Stimulated activated memory B cell treated with anti-CD40 and anti-IgM and Interleukin-4, amounts not matched to agents 10 μg/mL and 1 μg/mL and 100 μg/mL, for 72 hours (primary cell): ENCODE results near the gene NMT1.

Experiments used
- ATAC-seq: fragments of 150-1000 bp; cut with Tn5 transposase; 2 replicates; pipeline ENCODE4 v1.10.0; 2021
- H3K27ac Mint-ChIP-seq: one replicate; pipeline ENCODE4 v1.8.0; 2022; ENCODE audit warnings: mild to moderate bottlenecking, mixed read lengths
- H3K27me3 Mint-ChIP-seq: one replicate; pipeline ENCODE4 v1.8.0; 2022; ENCODE audit warnings: mixed read lengths
- H3K36me3 Mint-ChIP-seq: one replicate; pipeline ENCODE4 v1.8.0; 2022; ENCODE audit warnings: mixed read lengths
- H3K4me1 Mint-ChIP-seq: one replicate; pipeline ENCODE4 v1.8.0; 2022; ENCODE audit warnings: mixed read lengths
- H3K4me3 Mint-ChIP-seq: one replicate; pipeline ENCODE4 v1.8.0; 2022; ENCODE audit warnings: mild to moderate bottlenecking, moderate library complexity, mixed read lengths
- H3K9me3 Mint-ChIP-seq: one replicate; pipeline ENCODE4 v1.8.0; 2022; ENCODE audit warnings: mixed read lengths

Gene NMT1

GRCh38 chr17:45149037-45149668 is 88.0 kb downstream of the NMT1 start:
- peak overlapping the region; percentile 99 for H3K27ac Mint-ChIP-seq
- peak; percentile 62 for ATAC-seq

GRCh38 chr17:45149669-45150664 is 88.8 kb downstream of the NMT1 start:
- H3K9me3 Mint-ChIP-seq = no peaks in the 10 kb centered on the region
- H3K27me3 Mint-ChIP-seq = no peaks in the 10 kb centered on the region
- H3K4me1 Mint-ChIP-seq = peaks cover 59% of the 10 kb centered on the region
- H3K36me3 Mint-ChIP-seq = peaks cover 11% of the 10 kb centered on the region
- peak overlapping the region; percentile 98 for H3K4me3 Mint-ChIP-seq
- peak overlapping the region; percentile 99 for H3K27ac Mint-ChIP-seq
- ATAC-seq = no peak

More at GRCh38 chr17:45149037-45149668, 88.0 kb downstream of the NMT1 start:
- Mint-ChIP-seq H3K4me1 (peaks cover 63% of the 10 kb centered on the region), H3K4me3 (peak overlapping the region; percentile 98), H3K9me3 (no peaks in the 10 kb centered on the region), H3K27me3 (no peaks in the 10 kb centered on the region), H3K36me3 (peaks cover 11% of the 10 kb centered on the region)

DNA sequence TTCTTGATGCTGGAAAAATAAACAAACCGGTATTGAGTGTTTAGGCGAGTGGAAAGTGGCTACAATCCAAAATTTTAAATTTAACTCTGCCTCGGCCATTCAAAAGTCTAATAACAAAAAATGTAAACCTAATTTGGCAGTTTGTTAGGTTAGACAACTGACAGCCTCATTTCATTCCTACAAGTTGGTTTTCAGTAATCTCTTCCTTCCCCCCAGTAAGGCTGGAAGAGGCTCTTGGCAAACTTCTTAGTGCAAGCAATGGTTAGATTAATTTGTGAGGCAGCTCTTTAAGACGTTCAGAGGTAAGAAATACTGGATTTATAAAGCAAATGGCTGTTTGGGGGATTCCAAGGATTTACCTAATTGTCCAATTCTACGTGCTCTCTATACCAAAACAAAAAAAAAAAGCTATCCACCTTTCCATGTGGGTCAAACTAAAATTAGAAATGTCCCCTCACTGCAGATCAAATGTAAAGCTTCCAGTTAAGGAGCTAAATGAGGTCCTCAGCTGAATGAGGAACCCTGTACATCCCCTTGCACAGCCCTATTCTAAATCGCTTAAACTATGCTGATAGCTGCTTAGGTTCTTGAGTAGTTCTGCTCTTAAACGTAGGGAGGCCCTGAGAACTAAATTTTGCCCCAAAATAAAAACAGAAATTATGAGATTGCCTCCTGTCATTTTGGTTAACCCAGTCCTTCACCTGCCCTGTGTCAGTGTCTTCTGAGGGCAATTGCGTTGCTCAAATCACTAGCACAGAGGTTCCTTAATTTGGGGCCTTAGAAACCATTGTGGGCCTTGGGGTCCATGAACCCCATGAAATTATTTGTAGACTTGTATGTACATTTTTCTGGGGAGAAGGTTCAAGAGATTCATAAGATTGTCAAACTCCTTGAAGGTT is 90.0 kb downstream of the NMT1 start:
- Mint-ChIP-seq H3K27me3 (no peaks in the 10 kb centered on the region), H3K4me1 (peaks cover 47% of the 10 kb centered on the region), H3K4me3 (peak overlapping the region; percentile 73), H3K36me3 (peaks cover 11% of the 10 kb centered on the region), H3K9me3 (no peaks in the 10 kb centered on the region), H3K27ac (peak overlapping the region; percentile 59)
- no peak for ATAC-seq

DNA sequence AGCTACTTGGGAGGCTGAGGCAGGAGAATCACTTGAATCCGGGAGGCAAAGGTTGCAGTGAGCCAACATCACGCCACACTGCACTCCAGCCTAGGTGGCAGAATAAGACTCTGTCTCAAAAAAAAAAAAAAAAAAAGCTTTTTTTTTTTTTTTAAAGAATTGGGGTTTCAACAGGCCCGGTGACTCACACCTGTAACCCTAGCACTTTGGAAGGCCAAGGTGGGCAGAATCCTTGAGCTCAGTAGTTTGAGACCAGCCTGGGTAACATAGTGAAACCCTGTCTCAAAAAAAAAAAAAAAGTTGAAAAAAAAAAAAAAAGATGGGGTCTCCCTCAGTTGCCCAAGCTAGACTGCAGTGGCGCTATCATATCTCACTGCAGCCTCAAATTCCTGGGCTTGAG is 93.9 kb downstream of the NMT1 start:
- ATAC-seq = no peak
- Mint-ChIP-seq H3K27ac (no peak overlapping the region), H3K9me3 (no peaks in the 10 kb centered on the region), H3K27me3 (no peaks in the 10 kb centered on the region), H3K4me1 (peaks cover 43% of the 10 kb centered on the region), H3K36me3 (peaks cover under 1% of the 10 kb centered on the region), H3K4me3 (no peak overlapping the region)

GRCh38 chr17:45155483-45155882 is 94.4 kb downstream of the NMT1 start:
- Mint-ChIP-seq H3K9me3 (no peaks in the 10 kb centered on the region), H3K27me3 (no peaks in the 10 kb centered on the region), H3K27ac (no peak overlapping the region), H3K4me3 (no peak overlapping the region), H3K36me3 (peaks cover 2% of the 10 kb centered on the region), H3K4me1 (peaks cover 42% of the 10 kb centered on the region)
- no peak for ATAC-seq

DNA sequence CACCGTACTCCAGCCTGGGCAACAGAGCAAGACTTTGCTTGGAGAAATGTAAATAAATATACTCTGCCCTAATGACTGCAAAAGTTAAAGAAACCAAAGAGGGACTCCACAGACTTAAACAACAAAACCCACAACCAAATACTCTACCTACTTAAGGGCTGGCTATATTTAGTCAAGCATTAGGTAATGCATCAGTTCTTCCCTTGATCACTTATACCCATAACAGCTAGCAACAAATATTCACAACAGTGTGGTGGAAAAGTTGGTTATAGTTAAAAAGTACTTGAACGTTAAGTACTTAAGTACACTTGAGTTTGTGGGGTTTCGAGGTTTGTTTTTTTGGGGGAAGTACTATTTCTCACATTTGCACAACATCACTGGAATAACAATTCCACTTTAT is 95.1 kb downstream of the NMT1 start:
- Mint-ChIP-seq H3K27ac (no peak overlapping the region), H3K36me3 (peaks cover 5% of the 10 kb centered on the region), H3K9me3 (no peaks in the 10 kb centered on the region), H3K27me3 (no peaks in the 10 kb centered on the region), H3K4me1 (peaks cover 37% of the 10 kb centered on the region), H3K4me3 (no peak overlapping the region)
- no peak for ATAC-seq
